Measurements from ENCODE around the gene ZNF587.
"Not testable (repeated sequence)": the region's sequence is repeated elsewhere in the genome, so short reads cannot be mapped to it uniquely, and the experiment has no call there.

ZNF587 gene

DNA sequence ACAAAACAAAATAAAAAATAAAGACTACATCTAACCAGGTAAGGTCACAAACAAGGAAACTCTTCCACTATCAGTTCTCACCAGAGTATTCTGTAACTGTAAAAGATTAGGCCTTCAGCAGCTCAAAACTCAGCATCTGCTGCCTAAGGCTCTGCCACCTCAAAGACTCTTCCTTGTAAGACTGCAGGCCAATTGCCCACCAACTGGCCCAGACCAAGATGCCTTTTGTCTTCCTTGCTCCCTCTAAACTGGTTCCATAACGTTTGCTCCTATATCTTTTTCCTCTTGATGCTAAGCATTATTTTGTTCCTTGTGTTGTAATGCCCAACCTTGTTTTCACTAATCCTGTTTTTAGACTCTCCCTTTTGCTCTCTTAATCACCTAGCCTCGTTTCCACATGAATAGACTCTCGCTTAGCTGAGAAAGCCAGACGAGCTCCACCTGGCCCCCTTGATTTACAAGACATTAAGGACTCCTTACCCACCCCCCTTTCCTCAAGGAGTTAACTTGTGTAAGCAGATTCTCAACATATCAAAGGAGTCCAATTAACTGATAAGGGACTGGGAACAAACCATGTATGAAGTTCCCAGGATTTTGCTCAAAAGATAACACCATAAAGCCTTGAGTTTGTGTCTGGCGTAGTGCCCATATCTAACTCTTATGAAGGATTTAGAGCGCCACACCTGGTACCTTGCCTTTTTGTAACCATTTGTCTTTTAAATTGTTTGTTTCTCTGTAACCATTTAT is 37.7 kb downstream of the ZNF587 start:
- DNase-seq (ENCODE audit: low read depth), result no peak

DNA sequence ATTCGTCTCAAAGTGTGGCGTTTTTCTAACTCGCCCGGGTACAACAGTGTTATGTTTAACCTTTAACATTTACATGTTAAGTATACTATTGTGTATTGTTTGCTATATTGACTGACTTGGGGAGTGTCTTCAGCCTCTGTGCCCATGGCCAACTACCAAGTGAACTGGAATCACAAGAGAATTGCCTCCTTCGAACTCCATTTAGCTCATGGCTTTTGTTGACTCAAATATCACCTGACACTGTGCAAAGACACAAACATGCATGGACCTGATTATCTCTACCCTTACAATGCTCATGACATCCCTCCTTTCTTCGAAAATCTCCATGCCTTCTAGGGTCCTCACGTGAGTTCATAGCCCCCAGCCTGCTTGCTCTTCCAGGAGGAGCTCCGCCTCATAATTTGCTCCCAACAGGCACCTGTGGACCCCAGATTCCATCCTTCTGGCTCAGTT is 38.5 kb downstream of the ZNF587 start:
- no peak for DNase-seq (ENCODE audit: low read depth)

DNA sequence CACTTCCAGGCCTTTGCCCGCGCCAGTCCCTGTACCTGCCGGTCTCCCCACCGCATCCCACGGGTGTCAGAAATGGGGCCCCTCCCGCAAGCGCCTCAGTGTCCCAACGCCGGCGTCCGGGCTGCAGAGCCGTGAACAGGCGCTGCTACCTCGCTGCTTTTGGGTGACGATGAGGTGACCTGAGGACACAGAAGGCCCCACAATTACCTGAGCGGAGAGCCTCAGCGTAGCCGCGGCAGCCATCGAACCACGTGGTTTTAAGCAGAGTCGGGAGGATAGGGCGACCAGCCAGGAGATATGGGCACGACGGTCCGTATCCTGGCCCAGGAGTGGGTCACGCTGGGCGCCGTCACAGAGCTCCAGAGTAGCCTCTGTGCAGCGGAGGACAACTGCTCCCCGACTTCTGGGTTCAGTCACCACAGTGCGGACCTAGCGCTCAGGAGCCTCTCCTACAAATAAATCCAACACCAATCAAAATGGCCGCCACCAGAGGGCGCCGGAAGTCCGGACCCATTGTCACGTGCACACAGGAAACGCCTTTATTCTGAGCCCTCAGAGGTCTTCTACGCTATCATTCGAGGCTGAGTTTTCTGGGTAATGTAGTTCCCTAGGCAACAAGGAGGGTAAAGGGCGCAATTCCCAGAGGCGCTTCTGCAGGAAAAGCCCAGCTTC is 39.0 kb downstream of the ZNF587 start, which contains the start of gene ZNF814:
TSS of gene ZNF814 (minus strand) at position 478 of the 672 bp plus-strand sequence. CDS start at position 243, 235 bp downstream.
- peak; percentile 71 for DNase-seq (ENCODE audit: low read depth)

DNA sequence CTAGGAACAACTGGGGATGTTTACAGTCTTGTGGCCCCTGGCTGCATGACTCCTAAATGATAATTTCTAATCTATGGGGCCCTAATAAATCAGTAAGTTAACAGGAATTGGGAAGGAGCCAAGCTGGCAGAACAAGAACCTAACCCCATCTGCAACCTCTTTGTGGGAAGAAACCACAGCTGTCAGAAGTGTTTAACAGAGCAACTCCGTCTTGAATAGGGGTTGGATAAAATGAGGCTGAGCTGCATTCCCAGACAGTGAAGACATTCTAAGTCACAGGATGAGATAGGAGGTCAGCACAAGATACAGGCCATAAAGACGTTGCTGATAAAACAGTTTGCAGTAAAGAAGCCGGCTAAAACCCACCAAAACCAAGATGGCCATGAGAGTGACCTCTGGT is 41.0 kb downstream of the ZNF587 start:
- DNase-seq (ENCODE audit: low read depth), result not testable (repeated sequence)

DNA sequence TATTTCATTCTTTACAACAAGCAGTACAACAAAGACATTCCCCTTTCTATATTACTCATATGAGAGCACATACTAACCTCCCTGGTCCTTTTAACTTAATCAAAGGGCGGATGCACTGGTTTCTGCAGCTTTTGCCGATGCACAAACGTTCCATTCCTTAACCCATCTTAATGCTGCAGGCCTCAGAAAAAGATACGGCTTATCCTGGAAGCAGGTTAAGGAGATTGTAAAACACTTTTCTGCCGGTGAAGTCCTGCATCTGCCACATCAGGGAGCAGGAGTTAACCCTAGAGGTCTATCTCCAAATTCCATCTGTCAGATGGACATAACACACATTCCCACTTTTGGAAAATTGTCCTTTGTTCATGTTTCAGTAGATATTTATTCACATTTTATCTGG is 50.7 kb downstream of the ZNF587 start:
- DNase-seq (ENCODE audit: low read depth), result no peak

DNA sequence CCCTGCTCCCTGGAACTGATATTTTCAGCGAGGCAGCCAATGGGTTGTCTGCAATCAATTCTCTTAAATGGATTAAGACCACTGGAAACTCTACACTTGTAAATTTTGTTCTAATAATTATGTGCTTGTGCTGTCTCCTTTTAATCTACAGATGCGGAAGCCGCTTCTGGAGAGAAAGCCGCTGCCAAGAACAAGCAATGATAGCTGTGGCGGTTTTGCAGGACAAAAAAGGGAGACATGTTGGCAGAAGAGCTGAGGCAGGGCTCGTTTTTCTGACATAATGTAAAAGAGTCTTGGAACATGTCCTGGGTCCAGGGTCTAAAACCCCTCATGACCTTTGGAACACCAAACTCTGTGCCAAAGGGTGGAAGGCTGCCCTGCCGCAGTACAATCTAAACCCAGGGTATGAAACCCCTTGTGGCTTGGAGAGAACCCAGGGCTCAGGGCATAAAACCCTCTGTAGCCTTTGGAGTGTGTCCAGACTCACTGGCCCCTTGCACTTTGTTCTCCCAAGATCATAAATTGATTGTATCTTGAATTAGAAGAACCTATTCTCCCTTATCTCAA is 54.0 kb downstream of the ZNF587 start:
- DNase-seq (ENCODE audit: low read depth), result no peak

DNA sequence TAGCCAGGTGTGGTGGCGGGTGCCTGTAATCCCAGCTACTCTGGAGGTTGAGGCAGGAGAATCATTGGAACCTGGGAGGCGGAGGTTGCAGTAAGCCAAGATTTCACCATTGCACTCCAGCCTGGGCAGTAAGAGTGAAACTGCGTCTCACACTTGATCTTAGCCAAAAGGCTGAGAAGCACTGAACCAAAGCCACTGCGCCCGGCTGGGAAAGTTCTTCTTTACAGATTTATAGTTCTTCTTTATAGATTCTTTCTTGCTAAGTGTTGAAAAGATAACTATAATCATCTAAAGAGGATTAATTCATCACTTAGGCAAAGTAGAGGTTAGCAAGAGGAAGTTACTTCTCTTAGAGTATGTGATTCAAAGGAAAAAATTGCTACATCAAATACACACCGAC is 55.6 kb downstream of the ZNF587 start:
- DNase-seq (ENCODE audit: low read depth), result no peak

DNA sequence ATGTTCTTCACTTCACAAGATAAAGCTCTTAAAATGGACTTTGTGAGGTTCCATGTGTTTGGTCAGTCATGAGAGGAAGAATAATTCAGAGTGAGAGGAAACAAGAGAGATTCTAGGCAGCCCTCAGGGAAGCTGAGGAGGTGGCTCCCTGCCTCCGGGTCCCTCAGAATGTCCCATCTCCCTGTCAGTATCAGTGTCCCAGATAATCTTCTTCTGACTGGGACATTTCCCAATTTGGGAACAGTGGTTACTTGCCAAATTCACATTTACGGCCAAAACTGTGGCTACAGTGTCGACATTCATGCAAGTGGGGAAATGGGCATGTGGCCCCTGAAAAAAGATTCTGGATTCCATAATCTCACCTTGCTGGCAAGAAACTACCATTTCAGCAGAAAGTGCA is 57.7 kb downstream of the ZNF587 start:
- no peak for DNase-seq (ENCODE audit: low read depth)

DNA sequence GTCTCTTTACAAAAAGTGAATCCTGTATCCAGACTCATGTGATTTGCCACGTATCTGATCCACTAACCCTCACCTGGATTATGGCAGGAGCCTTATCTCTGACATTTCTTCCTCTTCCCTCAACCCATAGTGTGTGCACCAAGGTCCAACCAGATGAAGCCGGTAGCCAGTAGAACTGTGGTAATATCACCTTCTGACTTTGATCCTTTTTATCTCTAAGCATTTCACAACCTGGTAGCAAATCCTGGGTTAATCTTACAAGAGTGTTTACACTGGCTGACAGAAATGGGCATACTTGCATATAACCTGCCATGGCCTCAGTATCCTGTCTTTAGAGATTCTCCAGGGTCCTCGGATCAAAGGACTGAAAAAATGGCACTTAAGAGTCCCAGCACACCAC is 64.9 kb downstream of the ZNF587 start:
- no peak for DNase-seq (ENCODE audit: low read depth)

All from stimulated activated CD8-positive, alpha-beta memory T cell treated with anti-CD3 and anti-CD28 coated beads, Interleukin-12 subunit alpha, Interleukin-12 subunit beta, amount 100 ng/mL, for 1 hour (primary cell).